ENCODE measurements around the gene FUS. TPM values are rescaled to one million over a fixed set of nuclear protein-coding genes. Genes with fewer than 3 reads are reported as not detected.
"Not testable (repeated sequence)": the region's sequence is repeated elsewhere in the genome, so short reads cannot be mapped to it uniquely, and the experiment has no call there.

FUS gene
- total RNA-seq, 1 donor from 2014 or later = 71.3 TPM

DNA sequence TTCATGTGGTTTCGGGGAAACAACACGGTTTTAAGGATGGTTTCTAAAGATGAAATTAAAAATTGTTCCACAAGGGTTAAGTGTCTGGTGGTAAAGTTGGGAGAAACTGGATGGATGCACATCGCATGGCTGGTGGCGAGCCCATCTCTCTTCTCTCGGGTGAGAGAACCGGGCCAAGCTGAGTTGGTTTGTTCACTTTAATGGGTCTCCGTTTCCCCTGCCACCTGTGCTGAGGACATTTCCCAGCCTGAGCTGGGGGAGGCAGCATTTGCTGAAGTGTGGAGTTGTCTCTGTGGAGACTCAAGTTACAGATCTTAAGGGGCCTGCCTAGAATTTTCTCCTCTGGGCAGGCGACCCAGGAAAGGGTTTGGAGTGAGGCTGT, 7.9 kb downstream of the FUS start:
- no peak for DNase-seq

- DNase-seq = no peak
These were observed 8.8 kb downstream of the FUS start for GRCh38 chr16:31188450-31189411.

DNA sequence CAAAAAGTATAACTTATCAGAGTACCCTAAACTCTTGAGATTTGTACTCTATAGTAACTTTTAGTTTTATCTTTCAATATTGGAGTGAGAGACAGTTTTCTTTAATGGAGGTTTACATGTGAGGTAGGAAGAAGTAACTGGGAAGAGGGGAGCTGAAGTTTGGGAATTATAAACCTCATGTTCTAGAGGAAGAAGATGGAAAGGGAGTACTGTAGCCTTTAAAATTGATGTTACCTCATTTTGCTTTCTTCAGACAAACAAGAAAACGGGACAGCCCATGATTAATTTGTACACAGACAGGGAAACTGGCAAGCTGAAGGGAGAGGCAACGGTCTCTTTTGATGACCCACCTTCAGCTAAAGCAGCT, 9.5 kb downstream of the FUS start:
- DNase-seq = no peak

GRCh38 chr16:31190061-31190460, 10.1 kb downstream of the FUS start:
- no peak for DNase-seq

DNA sequence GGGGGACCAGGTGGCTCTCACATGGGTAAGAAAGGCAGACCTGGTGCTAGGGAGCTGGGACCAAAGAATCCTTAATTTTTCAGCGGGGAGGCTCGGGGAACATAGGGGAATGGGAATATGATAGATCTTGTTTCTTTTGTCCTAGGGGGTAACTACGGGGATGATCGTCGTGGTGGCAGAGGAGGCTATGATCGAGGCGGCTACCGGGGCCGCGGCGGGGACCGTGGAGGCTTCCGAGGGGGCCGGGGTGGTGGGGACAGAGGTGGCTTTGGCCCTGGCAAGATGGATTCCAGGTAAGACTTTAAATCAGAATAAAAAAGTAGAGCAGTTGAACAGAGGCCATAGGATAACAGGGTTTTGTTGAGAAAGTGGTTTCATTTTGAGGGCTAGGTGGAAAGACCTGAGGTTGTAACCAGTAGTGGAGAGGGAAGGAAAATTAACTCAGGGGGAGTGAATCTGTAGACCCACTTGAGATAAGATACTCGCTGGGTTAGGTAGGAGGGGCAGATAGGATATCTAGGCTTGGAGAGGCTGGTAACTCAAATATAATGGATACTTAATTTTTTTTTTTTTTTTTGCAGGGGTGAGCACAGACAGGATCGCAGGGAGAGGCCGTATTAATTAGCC, 11.0 kb downstream of the FUS start:
- no peak for DNase-seq

GRCh38 chr16:31191697-31192428, 11.9 kb downstream of the FUS start:
- no peak for DNase-seq

GRCh38 chr16:31192856-31193642, 13.1 kb downstream of the FUS start:
- no peak for DNase-seq

- DNase-seq = no peak
These were observed 13.9 kb downstream of the FUS start for GRCh38 chr16:31193874-31194273.

DNA sequence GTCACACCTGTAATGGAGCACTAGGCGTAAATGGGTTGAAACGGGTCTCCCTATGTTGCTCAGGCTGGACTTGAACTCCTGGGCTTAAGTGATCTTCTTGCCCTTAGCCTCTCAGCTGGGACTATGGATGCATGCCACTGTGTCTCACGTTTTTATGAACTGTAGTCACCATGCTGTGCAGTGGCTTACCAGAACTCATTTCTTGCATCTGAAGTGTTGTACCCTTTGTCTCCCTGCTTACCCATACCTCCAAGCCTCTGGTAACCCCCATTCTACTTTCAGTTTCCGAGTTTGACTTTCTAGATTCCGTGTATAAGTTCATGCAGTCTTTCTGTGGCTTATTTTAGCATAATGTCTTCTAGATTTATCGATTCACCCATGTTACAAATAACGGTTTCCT, 15.0 kb downstream of the FUS start:
- DNase-seq = no peak

DNA sequence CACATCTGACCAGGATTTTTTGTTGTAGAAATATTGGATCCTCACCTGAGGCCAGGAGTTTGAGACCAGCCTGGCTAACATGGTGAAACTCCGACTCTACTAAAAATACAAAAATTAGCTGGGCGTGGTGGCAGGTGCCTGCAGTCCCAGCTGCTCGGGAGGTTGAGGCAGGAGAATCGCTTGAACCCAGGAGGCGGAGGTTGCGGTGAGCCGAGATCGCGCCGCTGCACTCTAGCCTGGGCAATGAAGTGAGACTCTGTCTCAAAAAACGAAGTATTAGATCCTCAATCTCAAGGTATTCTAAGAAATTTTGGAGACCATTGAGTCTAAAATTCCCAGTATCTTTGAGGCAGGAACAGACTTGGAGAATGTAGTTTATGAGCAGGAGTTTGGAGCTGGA, 15.9 kb downstream of the FUS start:
- not testable (repeated sequence) for DNase-seq

DNA sequence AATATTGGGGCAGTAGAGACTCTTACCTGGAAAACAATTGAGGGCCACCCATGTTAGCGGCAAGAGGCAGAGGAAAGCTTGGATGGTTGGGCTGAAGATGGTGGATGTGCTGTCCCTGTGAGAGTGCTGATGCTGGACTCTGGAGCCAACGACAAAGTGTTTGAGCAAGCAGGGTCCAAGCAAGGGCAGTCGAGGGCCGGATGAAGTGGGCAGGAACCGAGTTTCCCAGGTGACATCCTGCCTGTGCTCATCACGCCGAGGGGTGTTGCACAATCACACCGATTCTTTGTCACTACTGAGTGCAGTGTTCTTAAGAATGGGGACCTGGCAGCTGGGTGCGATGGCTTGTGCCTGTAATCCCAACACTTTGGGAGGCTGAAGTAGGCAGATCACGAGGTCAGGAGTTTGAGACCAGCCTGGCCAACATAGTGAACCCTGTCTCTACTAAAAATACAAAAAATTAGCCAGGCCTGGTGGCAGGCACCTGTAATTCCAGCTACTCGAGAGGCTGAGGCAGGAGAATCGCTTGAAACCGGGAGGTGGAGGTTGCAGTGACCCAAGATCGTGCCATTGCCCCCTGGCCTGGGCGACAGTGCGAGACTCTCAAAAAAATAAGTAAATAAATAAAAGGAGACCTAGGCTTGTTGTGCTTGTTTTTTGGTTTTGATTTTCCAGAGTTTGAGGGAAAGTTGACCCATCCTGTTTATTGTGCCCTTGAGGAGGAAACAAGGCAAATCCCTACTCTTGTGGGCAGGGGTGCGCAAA, 16.6 kb downstream of the FUS start:
- no peak for DNase-seq

DNA sequence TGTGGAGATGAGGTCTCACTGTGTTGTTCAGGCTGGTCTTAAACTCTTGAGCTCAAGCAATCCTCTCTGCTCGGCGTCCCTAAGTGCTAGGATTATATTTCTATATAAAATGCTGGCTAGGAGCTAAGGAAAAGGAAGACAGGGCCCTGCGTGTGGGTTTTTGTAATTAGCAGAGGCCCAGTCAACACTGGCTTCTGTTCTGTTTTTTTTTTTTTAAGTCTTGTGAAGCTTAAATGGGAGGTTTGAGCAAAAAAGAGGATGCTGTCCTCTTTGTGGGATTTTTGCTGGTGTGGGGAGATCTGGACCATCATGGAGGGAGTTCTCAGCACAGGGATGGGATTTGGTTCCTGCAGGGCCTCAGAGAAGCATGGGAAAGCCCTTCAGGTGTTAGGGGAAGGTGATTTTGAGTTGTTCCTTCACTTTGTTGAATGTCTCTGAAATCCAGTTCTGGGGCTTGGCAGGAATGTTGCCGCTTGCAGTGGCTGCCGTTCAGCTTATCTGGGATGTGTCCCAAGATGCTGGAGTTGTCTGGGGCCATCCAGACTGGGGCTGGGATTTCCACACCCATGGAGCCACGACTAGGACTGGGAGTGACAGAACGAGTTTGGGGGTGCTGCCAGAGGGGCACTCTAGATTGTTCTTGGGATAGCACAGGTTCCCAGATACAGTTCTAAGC, 18.4 kb downstream of the FUS start:
- DNase-seq = no peak

DNA sequence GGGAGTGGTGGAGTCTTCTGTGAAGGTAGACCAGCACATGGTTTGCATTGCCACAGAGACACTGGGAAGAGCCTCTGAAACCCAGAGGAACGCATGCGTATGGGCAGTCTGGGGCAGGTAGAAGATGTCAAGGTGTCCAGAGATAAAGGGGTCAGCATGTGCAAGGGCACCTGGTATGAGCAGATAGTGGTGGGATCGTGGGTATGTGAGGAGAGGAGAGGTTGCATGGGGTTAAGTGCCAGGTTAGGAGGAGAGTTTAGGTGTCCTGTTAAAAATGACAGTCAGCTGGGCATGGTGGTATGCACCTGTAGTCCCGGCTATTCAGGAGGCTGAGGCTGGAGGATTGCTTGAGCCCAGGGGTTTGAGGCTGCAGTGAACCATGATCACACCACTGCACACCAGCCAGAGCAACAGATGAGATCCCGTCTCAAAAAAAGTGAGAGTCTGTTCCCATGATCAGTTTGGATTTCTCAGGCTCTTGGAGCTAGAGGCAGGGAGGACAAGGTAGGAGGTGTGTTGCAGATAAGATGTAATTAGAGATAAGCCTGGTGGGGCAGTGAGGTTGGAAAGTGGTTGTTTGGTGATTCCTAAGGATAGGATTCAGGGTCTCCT, 19.6 kb downstream of the FUS start:
- DNase-seq = no peak

GRCh38 chr16:31200111-31200510, 20.2 kb downstream of the FUS start:
- not testable (repeated sequence) for DNase-seq

DNA sequence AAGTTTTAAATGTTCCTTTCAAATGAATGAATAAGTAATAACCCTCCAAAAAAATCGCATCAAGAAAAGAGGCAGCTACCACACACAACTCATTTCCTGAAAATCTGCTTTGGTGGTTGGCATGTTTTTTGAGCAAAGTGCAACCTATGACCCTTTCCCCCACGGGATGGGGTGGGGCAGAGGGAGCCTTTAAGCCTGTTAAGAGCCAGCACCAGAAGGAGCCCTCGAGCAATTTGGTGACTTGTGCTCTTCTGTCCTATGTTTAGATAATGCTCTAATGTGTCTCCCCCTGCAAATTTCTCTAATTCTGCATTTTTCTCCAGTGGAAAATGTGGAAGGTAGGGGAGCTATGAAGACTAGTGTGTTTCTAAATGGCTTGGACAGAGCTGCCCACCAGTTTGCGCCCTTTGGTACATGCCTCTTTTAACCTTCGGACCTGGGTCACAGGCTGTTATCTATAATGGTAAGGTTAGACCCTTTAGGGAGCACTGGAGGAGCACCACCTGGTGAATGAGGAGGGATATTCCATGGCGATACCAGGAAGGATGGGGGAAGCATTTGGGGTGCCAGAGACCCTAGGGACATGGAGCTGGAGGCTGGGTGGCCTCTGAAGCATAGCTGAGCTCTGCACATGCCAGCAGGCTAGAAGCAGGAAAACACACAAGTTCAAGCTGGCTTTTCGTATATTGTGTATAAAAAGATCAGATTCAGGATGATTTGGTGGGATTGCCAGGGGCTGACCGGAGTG, 21.1 kb downstream of the FUS start:
- DNase-seq = peak; percentile 22

DNA sequence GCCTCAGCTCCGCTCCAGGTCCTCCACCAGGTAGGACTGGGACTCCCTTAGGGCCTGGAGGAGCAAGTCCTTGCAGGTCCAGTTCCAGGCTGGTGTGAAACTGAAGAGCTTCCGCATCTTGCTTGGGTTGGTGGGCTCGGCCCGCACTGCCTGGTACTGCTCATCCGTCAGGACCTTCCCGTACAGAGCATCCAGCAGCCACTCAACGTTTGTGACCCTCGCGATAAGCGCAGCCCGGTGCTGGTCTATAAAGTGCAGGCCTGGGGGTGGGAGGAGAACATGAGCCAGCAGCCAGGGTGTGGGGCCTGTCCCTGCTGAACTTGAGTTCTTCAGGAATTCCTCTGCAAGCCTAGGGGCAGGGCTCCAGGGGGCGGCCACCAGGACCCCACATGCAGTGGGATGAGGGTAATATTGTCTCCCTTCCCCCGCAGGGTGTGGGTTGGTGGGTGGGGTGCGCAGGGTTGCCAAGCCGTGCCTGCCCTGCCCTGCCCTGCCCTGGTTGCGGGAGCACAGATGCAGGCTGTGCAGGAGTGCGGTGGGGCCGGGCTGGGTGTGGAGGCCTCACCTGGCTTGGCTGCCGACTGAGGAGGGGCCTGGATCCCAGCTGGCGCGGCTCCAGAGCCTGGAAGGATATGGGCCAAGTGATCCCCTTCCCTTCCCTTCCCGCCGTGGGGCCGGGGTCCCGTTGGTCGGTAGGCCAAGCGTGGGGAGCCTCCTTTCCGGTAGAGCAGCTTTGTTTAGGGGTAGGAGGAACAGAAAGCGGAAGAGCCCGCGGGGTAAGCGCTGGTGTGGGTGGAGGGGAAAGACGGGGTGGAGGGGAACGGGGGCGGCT, 21.9 kb downstream of the FUS start:
- peak; percentile 32 for DNase-seq

GRCh38 chr16:31202414-31203375, 22.8 kb downstream of the FUS start, which contains the start of gene PYCARD:
PYCARD (minus strand) TSS chr16:31202760; CDS start chr16:31202690, 70 bp downstream.
- peak; percentile 51 for DNase-seq

Measured in dermis blood vessel endothelial cell (primary cell).